Nephron (organoid): Measurements from ENCODE around the gene PKN2.

Experiments
- H3K27ac Mint-ChIP-seq, 3 experiments: 2 replicates each; pipeline ENCODE4 v1.8.0; 2020; ENCODE audit warnings: mixed read lengths in 3 of 3, mild to moderate bottlenecking in 2 of 3, moderate library complexity in 1 of 3
- H3K27me3 Mint-ChIP-seq: 2 replicates; pipeline ENCODE4 v1.8.0; 2021; ENCODE audit warnings: low read depth, mild to moderate bottlenecking, moderate library complexity, mixed read lengths
- H3K36me3 Mint-ChIP-seq: 2 replicates; pipeline ENCODE4 v1.8.0; 2020; ENCODE audit warnings: low read depth, mixed read lengths
- H3K4me1 Mint-ChIP-seq: 2 replicates; pipeline ENCODE4 v1.8.0; 2020; ENCODE audit warnings: mixed read lengths
- H3K4me3 Mint-ChIP-seq, 3 experiments: 2 replicates each; pipeline ENCODE4 v1.8.0; 2020; ENCODE audit warnings: mild to moderate bottlenecking in 3 of 3, mixed read lengths in 3 of 3, moderate library complexity in 2 of 3
- H3K9me3 Mint-ChIP-seq: 2 replicates; pipeline ENCODE4 v1.8.0; 2020; ENCODE audit warnings: mixed read lengths
- CTCF ChIP-seq, 3 experiments: fragments of 200-600 bp; sonication (generic); IDR thresholded peaks; one replicate each; pipeline ENCODE4 v1.5.0; 2021; ENCODE audit warnings: antibody characterized with exemption in 3 of 3; ENCODE audit not compliant: unreplicated experiment in 3 of 3

Gene PKN2

GRCh38 chr1:88655685-88656299 lies 28.3 kb upstream of the PKN2 start:
- no peaks in the 10 kb centered on the region for H3K36me3 Mint-ChIP-seq
- H3K4me3 Mint-ChIP-seq, result no peak overlapping the region
- H3K4me1 Mint-ChIP-seq, result no peaks in the 10 kb centered on the region
- peak; percentile 51 to 70 (median 66) for TF ChIP-seq CTCF (IDR thresholded peaks at IDR 0.05; ENCODE audit: unreplicated experiment in 3 of 3)
- H3K27me3 Mint-ChIP-seq, result no peaks in the 10 kb centered on the region
- H3K9me3 Mint-ChIP-seq, result no peaks in the 10 kb centered on the region
- no peak overlapping the region for H3K27ac Mint-ChIP-seq

GRCh38 chr1:88658419-88658818 lies 25.7 kb upstream of the PKN2 start:
- Mint-ChIP-seq H3K4me1 (no peaks in the 10 kb centered on the region), H3K9me3 (no peaks in the 10 kb centered on the region), H3K4me3 (no peak overlapping the region), H3K27me3 (no peaks in the 10 kb centered on the region), H3K36me3 (no peaks in the 10 kb centered on the region), H3K27ac (no peak overlapping the region)
- no peak for TF ChIP-seq CTCF (IDR thresholded peaks at IDR 0.05; ENCODE audit: unreplicated experiment in 3 of 3)

- no peaks in the 10 kb centered on the region for H3K36me3 Mint-ChIP-seq
- H3K9me3 Mint-ChIP-seq, result no peaks in the 10 kb centered on the region
- no peak overlapping the region for H3K4me3 Mint-ChIP-seq
- H3K27ac Mint-ChIP-seq, result no peak overlapping the region
- no peaks in the 10 kb centered on the region for H3K27me3 Mint-ChIP-seq
- H3K4me1 Mint-ChIP-seq, result no peaks in the 10 kb centered on the region
- TF ChIP-seq CTCF (IDR thresholded peaks at IDR 0.05; ENCODE audit: unreplicated experiment in 3 of 3), result no peak
Measured at GRCh38 chr1:88659552-88659951, 24.5 kb upstream of the PKN2 start.

- no peaks in the 10 kb centered on the region for H3K9me3 Mint-ChIP-seq
- no peak overlapping the region for H3K4me3 Mint-ChIP-seq
- no peak overlapping the region for H3K27ac Mint-ChIP-seq
- no peaks in the 10 kb centered on the region for H3K27me3 Mint-ChIP-seq
- no peaks in the 10 kb centered on the region for H3K36me3 Mint-ChIP-seq
- no peak for TF ChIP-seq CTCF (IDR thresholded peaks at IDR 0.05; ENCODE audit: unreplicated experiment in 3 of 3)
- H3K4me1 Mint-ChIP-seq, result no peaks in the 10 kb centered on the region
Measured at GRCh38 chr1:88661188-88661587, 22.9 kb upstream of the PKN2 start.

GRCh38 chr1:88661951-88662699 lies 21.9 kb upstream of the PKN2 start:
- Mint-ChIP-seq H3K27ac (no peak overlapping the region), H3K9me3 (no peaks in the 10 kb centered on the region), H3K4me1 (no peaks in the 10 kb centered on the region), H3K36me3 (no peaks in the 10 kb centered on the region), H3K27me3 (no peaks in the 10 kb centered on the region), H3K4me3 (no peak overlapping the region)
- TF ChIP-seq CTCF (IDR thresholded peaks at IDR 0.05; ENCODE audit: unreplicated experiment in 3 of 3), result no peak

- Mint-ChIP-seq H3K4me1 (no peaks in the 10 kb centered on the region), H3K27ac (no peak overlapping the region), H3K4me3 (no peak overlapping the region), H3K36me3 (no peaks in the 10 kb centered on the region), H3K27me3 (no peaks in the 10 kb centered on the region), H3K9me3 (no peaks in the 10 kb centered on the region)
- TF ChIP-seq CTCF (IDR thresholded peaks at IDR 0.05; ENCODE audit: unreplicated experiment in 3 of 3), result no peak
Measured at GRCh38 chr1:88662723-88663122, 21.4 kb upstream of the PKN2 start.
